ENCODE measurements around the gene ZNF774.
"Not testable (repeated sequence)": the region's sequence is repeated elsewhere in the genome, so short reads cannot be mapped to it uniquely, and the experiment has no call there.

Gene ZNF774

DNA sequence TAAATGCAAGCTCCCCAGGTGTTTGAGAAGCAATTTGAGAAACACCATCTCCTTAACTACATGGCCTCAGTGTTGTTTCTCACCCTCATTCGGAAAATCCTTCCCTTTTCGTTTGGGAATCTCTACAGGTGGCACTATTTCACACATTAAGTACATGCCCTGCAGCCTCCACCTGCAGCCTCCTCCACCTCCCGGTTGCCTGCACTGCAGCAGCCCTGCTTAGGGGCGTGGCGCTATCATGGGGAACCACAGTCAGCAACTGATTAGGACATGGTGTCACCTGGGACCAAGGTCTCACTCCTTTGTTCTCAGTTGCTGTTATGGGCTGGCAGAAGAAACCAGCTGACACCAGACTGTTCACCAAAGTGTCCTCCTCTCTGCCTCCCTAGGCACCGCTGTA lies 11.7 kb upstream of the ZNF774 start:
- H3K4me2 ChIP-seq = no peak overlapping the region
- no peak for TF ChIP-seq Cebpa-rat (IDR thresholded peaks at IDR 0.05)
- H3K27ac ChIP-seq = no peak overlapping the region
- H3K9me3 ChIP-seq = no peaks in the 10 kb centered on the region
- no peak overlapping the region for H3K4me3 ChIP-seq
- H3K9ac ChIP-seq = no peak overlapping the region
- H4K20me1 ChIP-seq = no peaks in the 10 kb centered on the region
- no peaks in the 10 kb centered on the region for H3K36me3 ChIP-seq
- peaks cover 31% of the 10 kb centered on the region for H3K4me1 ChIP-seq
- H3K27me3 ChIP-seq = no peaks in the 10 kb centered on the region

DNA sequence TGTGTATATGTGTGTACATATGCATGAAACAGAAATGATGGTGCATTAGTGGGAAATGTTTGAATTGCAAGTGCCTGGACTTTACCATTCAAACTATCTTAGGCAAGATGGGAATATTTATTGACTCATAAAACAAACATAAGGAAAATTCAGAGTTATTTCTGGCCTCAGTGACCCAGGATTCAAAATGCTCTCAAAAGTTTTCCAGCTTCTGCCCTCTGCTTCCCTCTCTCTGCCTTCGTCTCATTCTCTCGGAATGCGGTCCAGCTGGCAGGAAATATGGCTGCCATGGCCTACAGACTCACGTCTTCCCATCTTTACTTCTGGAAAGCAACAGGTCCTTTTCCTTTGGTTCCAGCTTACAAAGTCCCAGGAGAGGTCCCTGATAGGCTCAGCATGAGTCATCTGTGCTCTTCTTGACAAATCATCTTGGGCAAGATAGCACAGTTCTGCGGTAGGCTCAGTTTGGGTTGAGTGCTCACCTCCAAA lies 8.7 kb upstream of the ZNF774 start:
- Histone ChIP-seq H3K4me1 (peaks cover 20% of the 10 kb centered on the region), H3K27ac (no peak overlapping the region), H4K20me1 (no peaks in the 10 kb centered on the region), H3K9me3 (no peaks in the 10 kb centered on the region), H3K36me3 (no peaks in the 10 kb centered on the region), H3K4me2 (0 out of 2 replicates have a peak overlapping the region, but pooled peaks have one; percentile 6), H3K27me3 (no peaks in the 10 kb centered on the region), H3K9ac (no peak overlapping the region), H3K4me3 (no peak overlapping the region)
- TF ChIP-seq Cebpa-rat (IDR thresholded peaks at IDR 0.05) = no peak

DNA sequence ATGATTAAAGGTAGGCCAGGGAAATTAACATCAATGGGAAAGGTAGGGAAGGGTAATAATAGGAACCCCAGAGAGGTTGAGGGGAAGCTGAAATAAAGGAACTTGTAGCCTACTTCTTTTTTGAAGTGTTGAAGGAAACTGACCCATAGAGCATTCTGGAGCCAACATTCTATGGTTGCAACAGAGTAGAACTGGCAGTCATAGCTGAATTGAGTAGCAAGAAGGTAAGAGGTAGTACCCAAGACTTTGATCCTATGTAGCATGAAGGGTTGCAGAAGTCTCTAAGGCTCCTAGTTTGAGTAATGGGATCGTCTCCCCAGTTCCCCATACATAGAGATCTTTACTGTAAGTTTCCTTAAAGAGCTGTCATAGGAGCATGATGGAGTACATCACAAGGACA lies 7.4 kb upstream of the ZNF774 start:
- Histone ChIP-seq H3K4me1 (peaks cover 20% of the 10 kb centered on the region), H3K36me3 (no peaks in the 10 kb centered on the region), H3K9me3 (no peaks in the 10 kb centered on the region), H3K4me2 (no peak overlapping the region), H3K4me3 (no peak overlapping the region), H3K27me3 (no peaks in the 10 kb centered on the region), H3K27ac (no peak overlapping the region), H4K20me1 (no peaks in the 10 kb centered on the region), H3K9ac (no peak overlapping the region)
- TF ChIP-seq Cebpa-rat (IDR thresholded peaks at IDR 0.05) = no peak

DNA sequence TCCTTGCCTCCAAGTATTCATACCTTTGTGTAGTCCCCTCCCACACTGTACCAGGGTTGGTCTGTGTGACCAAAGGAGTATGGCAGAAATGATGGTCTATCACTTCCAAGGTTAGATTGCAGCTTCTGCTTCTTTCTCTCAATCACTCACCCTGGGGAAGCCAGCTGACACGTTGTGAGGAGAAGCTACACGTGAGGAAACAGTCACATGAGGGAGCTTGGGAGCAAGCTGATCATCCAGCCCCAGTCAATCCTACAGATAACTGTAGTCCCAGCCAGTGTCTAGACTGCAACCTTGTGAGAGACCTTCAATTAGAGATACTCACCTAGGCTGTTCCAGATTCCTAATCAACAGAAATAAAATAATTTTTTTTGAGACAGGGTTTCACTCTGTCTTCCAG lies 6.2 kb upstream of the ZNF774 start:
- no peak for TF ChIP-seq Cebpa-rat (IDR thresholded peaks at IDR 0.05)
- Histone ChIP-seq H3K9me3 (no peaks in the 10 kb centered on the region), H3K4me3 (no peak overlapping the region)

DNA sequence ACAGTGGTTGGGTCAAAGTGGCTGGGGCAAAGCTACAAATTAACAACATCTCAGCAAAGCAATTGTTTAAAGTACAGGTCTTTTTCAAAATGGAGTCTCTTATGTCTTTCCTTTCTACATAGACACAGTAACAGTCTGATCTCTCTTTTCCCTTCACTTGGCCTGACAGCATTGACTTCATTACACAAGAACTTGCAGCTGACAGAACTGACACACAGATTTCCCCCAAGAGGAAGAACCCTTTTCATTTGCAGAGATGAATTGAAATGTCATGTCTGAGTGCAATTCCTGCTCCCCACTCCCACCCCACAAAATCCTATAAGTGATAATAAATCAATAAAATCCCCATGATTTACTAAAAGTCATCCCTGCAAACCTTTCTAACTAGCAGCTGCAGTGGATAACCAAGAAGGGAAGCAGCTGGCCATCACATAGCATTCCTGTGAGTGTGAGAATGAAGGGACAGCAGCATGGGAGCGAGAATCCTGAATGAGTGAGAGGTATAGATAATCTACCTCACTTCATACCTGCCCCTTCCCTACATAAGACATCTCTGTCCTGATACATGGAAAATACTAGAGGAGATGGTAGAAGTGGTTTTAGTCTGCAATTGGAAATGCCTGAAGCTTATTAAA lies 4.5 kb upstream of the ZNF774 start:
- H3K36me3 ChIP-seq, H4K20me1 ChIP-seq, H3K27me3 ChIP-seq, H3K9ac ChIP-seq, H3K27ac ChIP-seq, H3K4me2 ChIP-seq, H3K4me3 ChIP-seq, H3K9me3 ChIP-seq: not testable (repeated sequence)
- peaks cover 17% of the 10 kb centered on the region for H3K4me1 ChIP-seq

More for the DNA sequence above, 6.2 kb upstream of the ZNF774 start:
- Histone ChIP-seq H3K4me1 (peaks cover 20% of the 10 kb centered on the region), H4K20me1 (no peaks in the 10 kb centered on the region), H3K36me3 (no peaks in the 10 kb centered on the region), H3K27me3 (no peaks in the 10 kb centered on the region), H3K27ac (no peak overlapping the region), H3K4me2 (no peak overlapping the region), H3K9ac (no peak overlapping the region)

DNA sequence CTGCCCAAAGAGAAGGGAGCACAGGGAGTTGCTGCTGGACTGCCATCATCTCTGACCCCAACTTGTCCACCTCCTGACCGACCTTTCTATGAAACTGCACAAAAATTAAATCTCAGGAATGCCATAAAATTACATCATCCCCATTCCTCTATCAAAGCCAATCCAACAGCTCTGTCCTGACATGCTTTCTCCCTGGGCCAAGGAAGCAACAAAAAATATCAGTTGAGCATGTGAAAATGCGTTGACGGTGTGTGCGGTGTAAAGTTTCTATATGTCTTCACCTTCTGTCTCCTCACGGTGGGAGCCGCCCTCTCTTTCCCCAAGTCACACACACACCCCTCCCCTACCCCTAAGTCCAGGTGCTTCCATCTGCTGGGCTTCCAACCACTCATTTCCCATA lies 3.6 kb upstream of the ZNF774 start:
- H3K27ac ChIP-seq = no peak overlapping the region
- TF ChIP-seq Cebpa-rat (IDR thresholded peaks at IDR 0.05) = no peak
- peaks cover 14% of the 10 kb centered on the region for H3K4me1 ChIP-seq
- H3K4me2 ChIP-seq = no peak overlapping the region
- no peak overlapping the region for H3K9ac ChIP-seq
- no peaks in the 10 kb centered on the region for H3K36me3 ChIP-seq
- no peaks in the 10 kb centered on the region for H3K27me3 ChIP-seq
- no peaks in the 10 kb centered on the region for H4K20me1 ChIP-seq
- no peak overlapping the region for H3K4me3 ChIP-seq
- H3K9me3 ChIP-seq = no peaks in the 10 kb centered on the region

DNA sequence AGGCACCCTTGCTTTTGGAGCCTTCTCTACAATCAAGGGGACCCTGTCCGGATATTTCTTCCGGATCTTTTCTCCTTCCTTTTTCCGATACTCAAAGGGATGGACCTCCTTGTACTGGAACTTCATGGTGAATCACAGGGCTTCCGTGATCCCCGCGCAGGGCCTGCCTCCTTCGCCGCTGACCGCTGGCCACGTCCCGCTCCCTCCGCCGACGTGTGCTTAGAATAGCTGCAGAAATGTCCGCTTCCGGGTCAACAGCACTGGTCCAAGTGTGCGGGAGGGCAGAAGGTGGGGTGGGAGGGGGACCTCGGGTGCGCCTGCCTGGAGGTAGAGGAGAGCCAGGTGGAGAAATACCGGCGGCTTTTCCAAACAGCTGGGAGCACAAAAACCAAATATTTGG lies 3.0 kb upstream of the ZNF774 start:
- TF ChIP-seq Cebpa-rat (IDR thresholded peaks at IDR 0.05) = no peak
- Histone ChIP-seq H3K9me3 (no peaks in the 10 kb centered on the region), H3K36me3 (no peaks in the 10 kb centered on the region), H3K27me3 (no peaks in the 10 kb centered on the region), H4K20me1 (no peaks in the 10 kb centered on the region), H3K9ac (no peak overlapping the region), H3K4me3 (no peak overlapping the region), H3K27ac (no peak overlapping the region), H3K4me1 (peaks cover 12% of the 10 kb centered on the region), H3K4me2 (no peak overlapping the region)

DNA sequence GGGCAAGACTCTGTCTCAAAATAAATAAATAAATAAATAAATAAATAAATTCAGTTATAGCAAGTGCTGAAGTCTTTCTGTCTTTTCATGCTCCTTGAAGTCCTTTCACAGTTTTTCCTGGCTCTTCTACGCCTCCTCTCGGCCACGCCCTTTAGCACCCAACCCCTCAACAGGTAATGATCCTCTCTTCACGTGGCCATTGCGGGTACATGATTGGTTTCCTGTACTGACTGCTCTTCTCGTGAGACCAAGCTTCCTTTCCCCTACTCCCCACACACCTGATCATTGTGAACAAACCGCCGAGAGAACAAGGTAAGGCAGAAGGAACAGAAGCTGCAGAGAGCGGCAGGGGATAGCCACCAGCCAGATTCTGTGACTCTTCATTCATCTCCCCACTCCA lies 2.3 kb upstream of the ZNF774 start:
- Histone ChIP-seq H3K9ac (no peak overlapping the region), H3K9me3 (no peaks in the 10 kb centered on the region), H3K36me3 (no peaks in the 10 kb centered on the region), H3K27me3 (no peaks in the 10 kb centered on the region), H3K4me3 (no peak overlapping the region), H3K4me2 (no peak overlapping the region), H3K27ac (no peak overlapping the region), H3K4me1 (peaks cover 12% of the 10 kb centered on the region), H4K20me1 (no peaks in the 10 kb centered on the region)
- TF ChIP-seq Cebpa-rat (IDR thresholded peaks at IDR 0.05) = no peak

DNA sequence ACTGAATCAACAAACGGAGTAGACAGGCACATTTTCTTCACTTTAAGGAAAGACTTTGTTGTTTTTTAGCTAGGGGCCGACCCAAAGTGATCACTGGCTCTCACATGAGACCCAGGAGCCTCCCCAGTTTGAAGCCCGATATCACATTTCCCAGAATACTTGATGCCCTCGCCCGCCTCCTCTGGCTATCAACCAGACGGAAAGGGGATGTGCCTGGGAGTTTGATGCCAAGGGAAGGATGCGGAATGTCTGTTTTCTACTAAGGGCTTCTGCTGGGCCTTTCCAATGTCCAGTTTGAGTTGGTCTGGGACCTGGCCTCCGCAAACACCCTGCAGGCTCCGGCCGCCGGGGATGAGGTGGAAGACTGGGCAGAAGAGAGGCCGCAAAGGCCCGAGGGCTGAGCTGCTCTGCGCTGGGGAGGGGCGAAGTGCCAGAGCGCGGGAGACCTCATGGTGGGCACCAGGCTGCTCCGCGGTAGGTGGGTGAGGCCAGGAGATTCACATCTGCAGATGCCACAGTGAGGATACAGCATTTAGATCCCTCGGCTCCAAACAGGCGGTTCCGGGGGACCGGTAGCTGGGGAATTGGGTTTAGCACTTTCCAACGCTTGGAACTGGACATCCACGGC lies 491 bp upstream of the ZNF774 start:
- no peaks in the 10 kb centered on the region for H3K27me3 ChIP-seq
- peak overlapping the region; percentile 90 for H3K4me2 ChIP-seq
- no peak overlapping the region for H3K27ac ChIP-seq
- no peaks in the 10 kb centered on the region for H3K36me3 ChIP-seq
- H3K4me1 ChIP-seq = peaks cover 12% of the 10 kb centered on the region
- H3K4me3 ChIP-seq = peak overlapping the region; percentile 80
- H4K20me1 ChIP-seq = no peaks in the 10 kb centered on the region
- TF ChIP-seq Cebpa-rat (IDR thresholded peaks at IDR 0.05) = no peak
- H3K9ac ChIP-seq = no peak overlapping the region
- no peaks in the 10 kb centered on the region for H3K9me3 ChIP-seq

DNA sequence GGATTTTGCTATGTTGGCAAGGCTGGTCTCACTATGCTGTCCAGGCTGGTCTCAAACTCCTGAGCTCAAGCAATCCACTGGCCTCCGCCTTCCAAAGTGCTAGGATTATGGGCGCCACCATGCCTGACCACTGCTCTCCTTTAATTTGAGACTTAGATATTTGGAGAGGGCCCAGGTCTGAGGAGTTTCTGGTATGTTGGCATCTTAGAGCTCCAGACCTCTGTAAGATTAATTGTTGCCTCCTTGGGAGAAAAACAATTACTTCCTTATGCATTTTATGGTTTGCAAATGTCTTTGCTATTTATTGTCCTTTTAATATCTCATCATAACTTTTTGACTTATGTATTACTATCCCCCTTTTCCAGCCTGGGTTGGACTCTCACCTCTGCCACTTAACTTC lies 2.9 kb downstream of the ZNF774 start:
- Histone ChIP-seq H3K27me3 (no peaks in the 10 kb centered on the region), H3K4me2 (no peak overlapping the region), H4K20me1 (no peaks in the 10 kb centered on the region), H3K4me1 (peaks cover 12% of the 10 kb centered on the region), H3K9me3 (no peaks in the 10 kb centered on the region), H3K36me3 (no peaks in the 10 kb centered on the region), H3K27ac (no peak overlapping the region), H3K9ac (no peak overlapping the region), H3K4me3 (no peak overlapping the region)
- TF ChIP-seq Cebpa-rat (IDR thresholded peaks at IDR 0.05) = no peak
